ENCODE measurements around the gene NSUN5. TPM values are rescaled to one million over a fixed set of nuclear protein-coding genes. Genes with fewer than 3 reads are reported as not detected.
"Not testable (repeated sequence)": the region's sequence is repeated elsewhere in the genome, so short reads cannot be mapped to it uniquely, and the experiment has no call there.

The NSUN5 gene
- total and polyA plus RNA-seq, 2 donors = 10.4 to 31.4 TPM

DNA sequence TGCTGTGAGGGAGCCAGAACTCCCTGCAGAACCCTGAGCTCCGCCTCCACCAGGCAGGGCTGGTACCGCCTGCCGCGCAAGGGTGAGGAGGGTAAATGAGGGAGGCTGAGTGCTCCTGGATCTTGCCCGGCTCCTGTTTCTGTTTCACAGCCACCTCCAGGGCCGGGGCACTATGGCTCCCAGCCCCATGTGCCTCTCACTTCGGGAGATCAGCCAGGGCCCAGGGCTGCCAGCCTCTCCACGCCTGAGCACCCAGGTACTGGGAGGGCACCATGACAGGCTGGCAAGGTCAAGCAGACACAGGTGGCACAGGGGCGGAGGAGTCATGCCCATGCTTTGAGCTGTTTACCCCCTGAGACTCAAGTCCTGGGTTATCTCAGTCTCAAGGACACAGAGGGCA, 10.9 kb upstream of the NSUN5 start:
- WGBS = 76% methylated on average over 9 of the region's 9 CpGs
- not testable (repeated sequence) for H3K4me1 ChIP-seq (ENCODE audit: insufficient read depth); H3K27ac ChIP-seq (ENCODE audit: low read depth); H3K36me3 ChIP-seq (ENCODE audit: insufficient read depth); H3K4me3 ChIP-seq (ENCODE audit: low read depth, low read length); DNase-seq (ENCODE audit: extremely low spot score)

GRCh38 chr7:73318656-73319204, 10.1 kb upstream of the NSUN5 start:
- H3K4me3 ChIP-seq (ENCODE audit: low read depth, low read length); H3K27ac ChIP-seq (ENCODE audit: low read depth); H3K4me1 ChIP-seq (ENCODE audit: insufficient read depth); H3K36me3 ChIP-seq (ENCODE audit: insufficient read depth); DNase-seq (ENCODE audit: extremely low spot score): not testable (repeated sequence)
- 74% methylated on average over 17 of the region's 18 CpGs for WGBS

GRCh38 chr7:73316521-73316920, 7.9 kb upstream of the NSUN5 start:
- Histone ChIP-seq H3K36me3 (ENCODE audit: insufficient read depth) (no peaks in the 10 kb centered on the region), H3K4me1 (ENCODE audit: insufficient read depth) (no peaks in the 10 kb centered on the region), H3K27ac (ENCODE audit: low read depth) (no peak overlapping the region), H3K4me3 (ENCODE audit: low read depth, low read length) (no peak overlapping the region)
- WGBS = 80% methylated on average over 9 of the region's 9 CpGs
- no peak for DNase-seq (ENCODE audit: extremely low spot score)

DNA sequence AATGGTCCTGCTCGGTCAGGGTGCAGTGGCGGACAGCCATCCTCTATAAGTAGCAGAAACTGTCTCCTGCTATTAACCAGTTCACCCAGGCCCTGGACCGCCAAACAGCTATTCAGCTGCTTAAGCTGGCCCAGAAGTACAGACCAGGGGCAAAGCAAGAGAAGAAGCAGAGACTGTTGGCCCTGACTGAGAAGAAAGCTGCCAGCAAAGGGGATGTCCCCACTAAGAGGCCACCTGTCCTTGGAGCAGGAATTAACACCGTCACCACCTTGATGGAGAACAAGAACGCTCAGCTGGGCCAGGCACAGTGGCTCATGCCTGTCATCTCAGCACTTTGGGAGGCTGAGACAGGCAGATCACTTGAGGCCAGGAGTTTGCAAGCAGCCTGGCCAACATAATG, 5.6 kb upstream of the NSUN5 start:
- H3K4me1 ChIP-seq (ENCODE audit: insufficient read depth) = no peaks in the 10 kb centered on the region
- no peak overlapping the region for H3K27ac ChIP-seq (ENCODE audit: low read depth)
- WGBS = 74% methylated on average over 5 of the region's 5 CpGs
- no peak for DNase-seq (ENCODE audit: extremely low spot score)
- no peak overlapping the region for H3K4me3 ChIP-seq (ENCODE audit: low read depth, low read length)
- H3K36me3 ChIP-seq (ENCODE audit: insufficient read depth) = no peaks in the 10 kb centered on the region

- H3K4me3 ChIP-seq (ENCODE audit: low read depth, low read length) = no peak overlapping the region
- no peaks in the 10 kb centered on the region for H3K36me3 ChIP-seq (ENCODE audit: insufficient read depth)
- H3K27ac ChIP-seq (ENCODE audit: low read depth) = no peak overlapping the region
- WGBS = 77% methylated on average over 4 of the region's 4 CpGs
- no peak for DNase-seq (ENCODE audit: extremely low spot score)
- H3K4me1 ChIP-seq (ENCODE audit: insufficient read depth) = no peaks in the 10 kb centered on the region
Observed at GRCh38 chr7:73313521-73313906, 4.9 kb upstream of the NSUN5 start.

- DNase-seq (ENCODE audit: extremely low spot score) = no peak
- no peak overlapping the region for H3K27ac ChIP-seq (ENCODE audit: low read depth)
- 92% methylated on average over 48 of the region's 48 CpGs for WGBS
Observed at GRCh38 chr7:73312831-73313520, 4.3 kb upstream of the NSUN5 start.

DNA sequence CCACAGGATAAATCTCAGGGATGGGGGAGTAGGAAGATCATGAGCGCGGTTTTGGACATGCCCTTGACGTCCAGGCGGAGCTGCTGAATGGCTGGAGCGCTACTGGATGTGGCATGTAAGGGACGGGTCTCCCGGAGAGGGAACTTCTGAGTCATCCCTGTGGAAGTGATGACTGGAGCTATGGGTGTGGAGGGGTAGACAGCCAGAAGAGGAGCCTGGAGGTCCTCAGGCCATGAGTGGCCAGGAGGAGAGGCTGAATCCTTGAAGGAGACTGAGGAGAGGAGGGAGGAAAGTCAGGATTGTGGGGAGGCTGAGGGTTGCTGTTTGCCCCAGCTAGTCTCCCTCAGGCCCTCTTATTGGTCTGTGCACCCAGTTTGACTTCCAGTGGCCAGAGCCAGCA, 2.8 kb upstream of the NSUN5 start:
- not testable (repeated sequence) for H3K4me1 ChIP-seq (ENCODE audit: insufficient read depth); DNase-seq (ENCODE audit: extremely low spot score); H3K27ac ChIP-seq (ENCODE audit: low read depth); H3K36me3 ChIP-seq (ENCODE audit: insufficient read depth); H3K4me3 ChIP-seq (ENCODE audit: low read depth, low read length)
- 88% methylated on average over 7 of the region's 7 CpGs for WGBS

More at GRCh38 chr7:73312831-73313520, 4.3 kb upstream of the NSUN5 start:
- Histone ChIP-seq H3K4me3 (ENCODE audit: low read depth, low read length) (no peak overlapping the region), H3K4me1 (ENCODE audit: insufficient read depth) (no peaks in the 10 kb centered on the region), H3K36me3 (ENCODE audit: insufficient read depth) (no peaks in the 10 kb centered on the region)

DNA sequence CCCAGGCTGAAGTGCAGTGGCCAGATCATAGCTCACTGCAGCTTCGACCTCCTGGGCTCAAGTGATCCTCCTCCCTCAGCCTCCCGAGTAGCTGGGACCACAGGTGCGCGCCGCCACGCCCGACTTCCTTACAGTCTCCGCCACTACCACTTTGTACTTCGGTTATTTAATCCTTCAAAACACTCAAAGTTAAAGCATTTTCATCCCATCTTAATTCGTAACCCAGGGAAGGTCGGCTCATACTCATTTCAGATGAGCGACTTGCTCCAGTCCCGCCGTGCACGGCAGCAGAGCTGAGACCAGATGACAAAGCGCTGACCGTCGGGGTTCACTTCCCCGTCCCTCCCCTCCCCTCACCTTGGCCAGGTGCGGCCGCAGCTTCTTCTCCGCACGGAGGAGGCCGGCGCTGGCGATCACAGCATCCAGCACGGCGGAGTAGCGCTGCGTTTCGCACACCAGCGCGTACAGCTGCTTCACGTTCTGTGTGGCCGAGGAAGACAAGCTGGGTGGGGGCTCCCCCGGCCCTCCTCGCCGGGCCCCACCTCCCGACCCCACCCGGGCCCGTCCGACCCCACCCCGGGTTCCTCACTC, 457 bp downstream of the NSUN5 start:
- Histone ChIP-seq H3K27ac (ENCODE audit: low read depth) (peak overlapping the region; percentile 27), H3K4me1 (ENCODE audit: insufficient read depth) (no peaks in the 10 kb centered on the region), H3K4me3 (ENCODE audit: low read depth, low read length) (peak overlapping the region; percentile 63), H3K36me3 (ENCODE audit: insufficient read depth) (peaks cover 1% of the 10 kb centered on the region)
- 11% methylated on average over 43 of the region's 43 CpGs for WGBS
- no peak for DNase-seq (ENCODE audit: extremely low spot score)

- H3K36me3 ChIP-seq (ENCODE audit: insufficient read depth) = peaks cover 1% of the 10 kb centered on the region
- no peaks in the 10 kb centered on the region for H3K4me1 ChIP-seq (ENCODE audit: insufficient read depth)
- H3K4me3 ChIP-seq (ENCODE audit: low read depth, low read length) = no peak overlapping the region
- WGBS = 93% methylated on average over 13 of the region's 13 CpGs
- no peak for DNase-seq (ENCODE audit: extremely low spot score)
- no peak overlapping the region for H3K27ac ChIP-seq (ENCODE audit: low read depth)
Observed at GRCh38 chr7:73307436-73307835, 1.2 kb downstream of the NSUN5 start.

DNA sequence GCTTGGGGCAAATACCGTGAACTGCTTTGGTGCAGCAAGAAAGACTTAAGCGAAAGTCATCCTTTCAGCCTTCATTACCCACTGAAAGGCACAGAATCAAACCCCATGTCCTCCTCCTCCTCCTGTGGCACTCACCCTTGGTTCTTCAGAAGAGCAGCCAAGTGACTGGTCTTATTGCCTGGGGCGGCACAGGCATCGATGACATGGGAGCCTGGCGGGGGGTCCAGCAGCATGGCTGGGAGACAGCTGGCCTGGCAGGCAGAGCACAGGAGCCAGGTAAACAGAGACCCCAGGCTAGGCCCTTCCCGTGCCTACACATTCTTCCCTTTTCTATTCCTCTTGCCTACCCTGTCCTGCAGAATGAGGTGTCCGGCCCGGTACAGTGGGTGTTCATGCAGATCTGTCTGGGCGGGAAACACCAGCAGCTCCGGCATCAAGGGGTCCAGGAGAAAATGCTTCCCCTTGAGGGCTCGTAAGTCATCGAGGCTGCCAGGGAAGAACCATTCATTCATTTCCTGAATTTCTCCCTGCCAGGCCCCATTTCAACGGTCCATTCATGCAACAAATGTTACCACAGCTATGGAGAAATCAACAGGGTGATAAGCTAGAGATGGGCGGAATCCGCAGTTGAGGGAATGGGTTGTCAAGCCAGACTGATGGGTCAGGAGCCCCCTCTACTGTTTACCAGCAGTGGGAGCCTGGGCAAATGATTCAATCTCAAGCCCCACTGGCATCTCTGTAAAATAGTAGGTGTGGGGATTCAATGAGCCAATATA, 3.8 kb downstream of the NSUN5 start:
- DNase-seq (ENCODE audit: extremely low spot score); H3K4me1 ChIP-seq (ENCODE audit: insufficient read depth); H3K27ac ChIP-seq (ENCODE audit: low read depth); H3K4me3 ChIP-seq (ENCODE audit: low read depth, low read length); H3K36me3 ChIP-seq (ENCODE audit: insufficient read depth): not testable (repeated sequence)
- 87% methylated on average over 12 of the region's 15 CpGs for WGBS

- no peak overlapping the region for H3K4me3 ChIP-seq (ENCODE audit: low read depth, low read length)
- peaks cover 1% of the 10 kb centered on the region for H3K36me3 ChIP-seq (ENCODE audit: insufficient read depth)
- no peak for DNase-seq (ENCODE audit: extremely low spot score)
- H3K27ac ChIP-seq (ENCODE audit: low read depth) = no peak overlapping the region
- no peaks in the 10 kb centered on the region for H3K4me1 ChIP-seq (ENCODE audit: insufficient read depth)
- WGBS = 92% methylated on average over 14 of the region's 14 CpGs
Observed at GRCh38 chr7:73304071-73304470, 4.6 kb downstream of the NSUN5 start.

- H3K4me1 ChIP-seq (ENCODE audit: insufficient read depth) = no peaks in the 10 kb centered on the region
- H3K36me3 ChIP-seq (ENCODE audit: insufficient read depth) = peaks cover 1% of the 10 kb centered on the region
- 93% methylated on average over 26 of the region's 26 CpGs for WGBS
- no peak overlapping the region for H3K27ac ChIP-seq (ENCODE audit: low read depth)
- H3K4me3 ChIP-seq (ENCODE audit: low read depth, low read length) = no peak overlapping the region
- DNase-seq (ENCODE audit: extremely low spot score) = no peak
Observed at GRCh38 chr7:73303546-73303945, 5.1 kb downstream of the NSUN5 start.

DNA sequence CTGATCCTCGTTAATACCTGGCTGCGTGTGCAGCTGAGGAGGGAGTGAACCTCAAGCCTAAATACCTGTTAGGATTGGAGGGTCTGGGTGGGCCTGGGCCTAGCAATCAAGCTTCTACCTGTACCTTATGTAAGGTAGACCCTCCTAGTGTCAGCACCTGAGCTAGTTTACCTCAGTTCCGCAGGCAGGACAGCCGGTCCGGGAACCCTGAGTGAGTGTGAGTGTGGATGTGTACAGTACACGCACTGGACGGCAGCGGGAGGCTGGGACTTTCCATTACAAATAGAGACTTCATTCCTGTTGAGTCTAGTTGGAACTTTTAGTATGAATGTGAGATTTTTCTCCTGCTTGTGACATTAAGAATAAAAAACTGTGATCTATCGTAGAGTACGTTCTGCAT, 5.8 kb downstream of the NSUN5 start:
- H3K36me3 ChIP-seq (ENCODE audit: insufficient read depth); H3K4me1 ChIP-seq (ENCODE audit: insufficient read depth); H3K4me3 ChIP-seq (ENCODE audit: low read depth, low read length); DNase-seq (ENCODE audit: extremely low spot score); H3K27ac ChIP-seq (ENCODE audit: low read depth): not testable (repeated sequence)
- WGBS = 95% methylated on average over 10 of the region's 10 CpGs

DNA sequence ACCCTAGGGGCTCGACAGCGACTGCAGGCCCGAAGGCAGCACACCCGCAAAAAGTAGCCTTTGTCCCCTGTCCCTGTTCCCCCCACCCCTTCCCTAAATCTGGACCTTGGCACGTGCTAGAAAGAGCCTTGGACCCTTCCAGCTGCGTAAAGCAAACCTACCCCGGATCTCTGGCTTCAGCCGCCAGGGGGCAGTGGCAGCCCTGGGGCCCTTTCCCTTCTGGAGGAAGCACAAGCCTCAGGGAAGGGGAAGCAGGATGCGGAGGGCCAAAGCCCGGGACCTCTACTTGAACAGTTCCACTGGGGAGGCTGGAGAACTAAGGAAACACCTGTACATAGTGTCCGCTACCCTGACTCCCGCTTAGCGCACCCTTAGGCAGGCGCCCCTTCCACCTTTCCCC, 7.5 kb downstream of the NSUN5 start:
- DNase-seq (ENCODE audit: extremely low spot score); H3K27ac ChIP-seq (ENCODE audit: low read depth); H3K36me3 ChIP-seq (ENCODE audit: insufficient read depth); H3K4me1 ChIP-seq (ENCODE audit: insufficient read depth); H3K4me3 ChIP-seq (ENCODE audit: low read depth, low read length): not testable (repeated sequence)
- WGBS = 86% methylated on average over 10 of the region's 14 CpGs

All from urinary bladder (tissue), 4 donors.